Fibroblast of lung (primary cell): ENCODE data around the gene DSTN. TPM values are rescaled to one million over a fixed set of nuclear protein-coding genes. Genes with fewer than 3 reads are reported as not detected.
A peak's percentile ranks its signal among the peaks of the same experiment; 100 is the strongest.

Experiments
- DNase-seq, 2 donors: peaks; one replicate each; pipeline versions ENCODE4 v3.0.0 to v3.0.0-alpha.2; 2010; ENCODE audit warnings: low read depth in 2 of 2
- H2AFZ ChIP-seq: 2 replicates; pipeline ENCODE4 v1.5.1; 2012; ENCODE audit warnings: low read length, control low read depth, inconsistent platforms
- H3K27ac ChIP-seq: 2 replicates; pipeline ENCODE4 v1.5.1; 2011; ENCODE audit warnings: low read length, control low read depth; ENCODE audit not compliant: insufficient read depth
- H3K27me3 ChIP-seq: 2 replicates; pipeline ENCODE4 v1.5.1; 2011; ENCODE audit warnings: mild to moderate bottlenecking, low read length; ENCODE audit not compliant: control insufficient read depth, insufficient read depth
- H3K36me3 ChIP-seq: 2 replicates; pipeline ENCODE4 v1.5.1; 2011; ENCODE audit warnings: low read length; ENCODE audit not compliant: control insufficient read depth, insufficient read depth
- H3K4me1 ChIP-seq: 2 replicates; pipeline ENCODE4 v1.5.1; 2011; ENCODE audit warnings: low read length; ENCODE audit not compliant: control insufficient read depth, insufficient read depth; ENCODE audit errors: extremely low read depth
- H3K4me2 ChIP-seq: 2 replicates; pipeline ENCODE4 v1.5.1; 2011; ENCODE audit warnings: low read length, control low read depth; ENCODE audit not compliant: insufficient read depth; ENCODE audit errors: extremely low read depth
- H3K4me3 ChIP-seq, 4 experiments: fragments of 200-600 bp in 1 of 4; sonication (generic) in 1 of 4; replicated peaks in 1 of 4; 2 replicates each; pipeline ENCODE4 v1.5.1; 2011 to 2016; ENCODE audit warnings: low read length in 4 of 4, low read depth in 3 of 4, mild to moderate bottlenecking in 3 of 4, control low read depth in 2 of 4, inconsistent platforms in 1 of 4, mixed read lengths in 1 of 4; ENCODE audit not compliant: insufficient read depth in 1 of 4; ENCODE audit errors: control extremely low read depth in 1 of 4
- H3K79me2 ChIP-seq: 2 replicates; pipeline ENCODE4 v1.5.1; 2012; ENCODE audit warnings: mild to moderate bottlenecking, low read length, inconsistent platforms; ENCODE audit not compliant: control insufficient read depth, insufficient read depth
- H3K9ac ChIP-seq: 2 replicates; pipeline ENCODE4 v1.5.1; 2011; ENCODE audit warnings: mild to moderate bottlenecking, low read length, control low read depth; ENCODE audit not compliant: insufficient read depth
- H3K9me3 ChIP-seq: 2 replicates; pipeline ENCODE4 v1.5.1; 2012; ENCODE audit warnings: low read depth, low read length; ENCODE audit not compliant: control insufficient read depth, insufficient read depth
- H4K20me1 ChIP-seq: 2 replicates; pipeline ENCODE4 v1.5.1; 2011; ENCODE audit warnings: low read length; ENCODE audit not compliant: control insufficient read depth, insufficient read depth; ENCODE audit errors: extremely low read depth
- EZH2 ChIP-seq: IDR thresholded peaks from 2 replicates; pipeline ENCODE4 v1.5.1; 2012; ENCODE audit warnings: low read length, control low read depth, mild to moderate bottlenecking; ENCODE audit errors: missing control alignments
- polyA plus RNA-seq, 2 donors: library from polyadenylated mRNA; depleted of rRNA in 1 of 2; stranded (reverse) in 1 of 2; unstranded in 1 of 2; fragments of >200 nt; gene quantifications; 2 replicates each; pipeline ENCODE4 v1.2.1, GENCODE V29; 2011 to 2012; ENCODE audit warnings: missing spikeins in 1 of 2
- total RNA-seq: library from RNA; depleted of rRNA; stranded (reverse); fragments of >200 nt; gene quantifications from 2 replicates; pipeline ENCODE4 v1.2.1, GENCODE V29; 2014
- TF ChIP-seq, protein P1 (sequence below), 2 donors: IDR thresholded peaks in 1 of 2; conservative IDR thresholded peaks in 1 of 2; 1 replicate in 1 of 2; 2 replicates in 1 of 2; pipeline ENCODE4 v1.5.1; 2011 to 2012; ENCODE audit warnings: low read length in 2 of 2, control low read depth in 1 of 2, inconsistent platforms in 1 of 2, low read depth in 1 of 2, mild to moderate bottlenecking in 1 of 2

Gene DSTN
- total and polyA plus RNA-seq, 2 donors (not counting 1 experiment from before 2014, with no cell fraction given): 289 to 737 TPM

DNA sequence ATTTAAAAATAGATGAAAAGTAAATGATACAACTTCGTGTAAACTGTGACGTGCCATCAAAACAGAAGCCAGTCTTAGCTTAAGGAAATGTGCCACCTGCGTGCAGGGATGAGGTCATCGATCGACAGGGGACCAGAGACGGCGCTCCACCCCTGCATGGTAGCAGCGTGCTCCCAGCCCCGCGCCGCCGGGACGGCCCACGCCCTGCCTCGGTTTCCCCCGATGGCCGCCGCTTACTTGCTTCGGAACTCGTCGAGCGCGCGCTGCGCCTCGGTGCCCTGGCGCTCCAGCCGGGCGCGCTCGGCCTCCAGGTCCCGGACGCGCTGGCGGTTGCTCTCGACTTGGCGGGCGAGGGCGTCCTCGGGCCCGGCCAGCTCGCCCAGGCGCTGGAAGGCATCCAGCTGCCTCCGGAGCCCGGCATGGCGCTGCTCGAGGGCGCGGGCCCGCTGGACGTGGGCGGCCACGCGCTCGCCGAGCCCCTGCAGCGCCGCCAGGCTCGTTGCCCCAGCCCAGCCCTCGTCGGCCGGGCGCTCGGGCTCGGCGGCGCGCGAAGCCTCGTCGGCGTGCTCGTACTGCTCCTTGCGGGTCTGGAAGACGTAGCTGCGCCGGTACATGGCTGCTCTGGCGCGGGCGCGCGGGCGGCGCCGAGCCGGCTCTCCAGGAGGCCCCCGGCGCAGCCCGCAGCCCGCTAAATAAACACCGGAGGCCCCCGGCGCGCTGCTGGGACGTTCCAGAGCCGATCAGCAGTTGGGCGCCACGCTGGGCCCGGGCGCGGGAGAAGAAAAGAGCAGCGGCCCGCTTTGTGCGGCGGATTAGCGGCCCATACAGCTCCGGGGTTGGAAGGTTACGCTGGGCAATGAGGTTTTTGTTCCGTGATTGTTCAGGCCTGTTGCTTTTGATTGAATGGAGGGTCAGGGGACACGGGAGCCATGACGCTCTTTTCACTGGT lies 38.9 kb upstream of the DSTN start, which contains the start of gene BFSP1:
Gene BFSP1 (minus strand): TSS at position 664 of the 949 bp plus-strand sequence. CDS start 50 bp downstream, at position 614.
- Histone ChIP-seq H3K36me3 (no peaks in the 10 kb centered on the region), H3K9me3 (no peaks in the 10 kb centered on the region), H3K4me1 (peaks cover 2% of the 10 kb centered on the region), H3K9ac (peak within 1 kb of the TSS; percentile 51), H3K79me2 (no peaks in the 10 kb centered on the region), H3K4me3 (peak within 1 kb of the TSS; percentile 50 to 60 (median 54)), H2AFZ (peak within 1 kb of the TSS; percentile 95), H3K27me3 (no peaks in the 10 kb centered on the region), H4K20me1 (no peaks in the 10 kb centered on the region), H3K4me2 (peak within 1 kb of the TSS; percentile 49), H3K27ac (peak within 1 kb of the TSS; percentile 46)
- TF ChIP-seq, protein P1, sequence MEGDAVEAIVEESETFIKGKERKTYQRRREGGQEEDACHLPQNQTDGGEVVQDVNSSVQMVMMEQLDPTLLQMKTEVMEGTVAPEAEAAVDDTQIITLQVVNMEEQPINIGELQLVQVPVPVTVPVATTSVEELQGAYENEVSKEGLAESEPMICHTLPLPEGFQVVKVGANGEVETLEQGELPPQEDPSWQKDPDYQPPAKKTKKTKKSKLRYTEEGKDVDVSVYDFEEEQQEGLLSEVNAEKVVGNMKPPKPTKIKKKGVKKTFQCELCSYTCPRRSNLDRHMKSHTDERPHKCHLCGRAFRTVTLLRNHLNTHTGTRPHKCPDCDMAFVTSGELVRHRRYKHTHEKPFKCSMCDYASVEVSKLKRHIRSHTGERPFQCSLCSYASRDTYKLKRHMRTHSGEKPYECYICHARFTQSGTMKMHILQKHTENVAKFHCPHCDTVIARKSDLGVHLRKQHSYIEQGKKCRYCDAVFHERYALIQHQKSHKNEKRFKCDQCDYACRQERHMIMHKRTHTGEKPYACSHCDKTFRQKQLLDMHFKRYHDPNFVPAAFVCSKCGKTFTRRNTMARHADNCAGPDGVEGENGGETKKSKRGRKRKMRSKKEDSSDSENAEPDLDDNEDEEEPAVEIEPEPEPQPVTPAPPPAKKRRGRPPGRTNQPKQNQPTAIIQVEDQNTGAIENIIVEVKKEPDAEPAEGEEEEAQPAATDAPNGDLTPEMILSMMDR (conservative IDR thresholded peaks at IDR 0.05 in 1 of 2, IDR thresholded peaks at IDR 0.05 in 1 of 2; ENCODE audit: low read depth in 1 of 2, low read length in 2 of 2): no peak
- TF ChIP-seq EZH2: no peak
- DNase-seq: peak; percentile 58 to 65

- Histone ChIP-seq H3K79me2 (no peaks in the 10 kb centered on the region), H3K4me1 (peaks cover 2% of the 10 kb centered on the region), H2AFZ (peak overlapping the region; percentile 95), H3K27me3 (no peaks in the 10 kb centered on the region), H3K9me3 (no peaks in the 10 kb centered on the region), H3K4me2 (peak overlapping the region; percentile 49), H3K9ac (peak overlapping the region; percentile 51), H3K36me3 (no peaks in the 10 kb centered on the region), H3K27ac (peak overlapping the region; percentile 46), H3K4me3 (peak overlapping the region; percentile 50 to 60 (median 54)), H4K20me1 (no peaks in the 10 kb centered on the region)
- DNase-seq: no peak
- TF ChIP-seq EZH2: no peak
- TF ChIP-seq, protein P1 (conservative IDR thresholded peaks at IDR 0.05 in 1 of 2, IDR thresholded peaks at IDR 0.05 in 1 of 2; ENCODE audit: low read depth in 1 of 2, low read length in 2 of 2): no peak
Observed at GRCh38 chr20:17531665-17532025, 38.2 kb upstream of the DSTN start.

GRCh38 chr20:17533396-17533795 lies 36.5 kb upstream of the DSTN start:
- TF ChIP-seq, protein P1 (conservative IDR thresholded peaks at IDR 0.05 in 1 of 2, IDR thresholded peaks at IDR 0.05 in 1 of 2; ENCODE audit: low read depth in 1 of 2, low read length in 2 of 2): no peak
- TF ChIP-seq EZH2: no peak
- no peaks in the 10 kb centered on the region for H3K27me3 ChIP-seq

More at GRCh38 chr20:17533396-17533795, 36.5 kb upstream of the DSTN start:
- DNase-seq: peak; percentile 60 to 70
- H4K20me1 ChIP-seq: no peaks in the 10 kb centered on the region
- no peaks in the 10 kb centered on the region for H3K36me3 ChIP-seq
- no peak overlapping the region for H3K27ac ChIP-seq
- H3K79me2 ChIP-seq: no peaks in the 10 kb centered on the region
- H2AFZ ChIP-seq: peak overlapping the region; percentile 75
- H3K4me1 ChIP-seq: peaks cover 6% of the 10 kb centered on the region
- H3K4me3 ChIP-seq: no peak overlapping the region
- no peak overlapping the region for H3K9ac ChIP-seq
- no peaks in the 10 kb centered on the region for H3K9me3 ChIP-seq
- H3K4me2 ChIP-seq: no peak overlapping the region
